Measurements from ENCODE around the gene WDR36.

DNA sequence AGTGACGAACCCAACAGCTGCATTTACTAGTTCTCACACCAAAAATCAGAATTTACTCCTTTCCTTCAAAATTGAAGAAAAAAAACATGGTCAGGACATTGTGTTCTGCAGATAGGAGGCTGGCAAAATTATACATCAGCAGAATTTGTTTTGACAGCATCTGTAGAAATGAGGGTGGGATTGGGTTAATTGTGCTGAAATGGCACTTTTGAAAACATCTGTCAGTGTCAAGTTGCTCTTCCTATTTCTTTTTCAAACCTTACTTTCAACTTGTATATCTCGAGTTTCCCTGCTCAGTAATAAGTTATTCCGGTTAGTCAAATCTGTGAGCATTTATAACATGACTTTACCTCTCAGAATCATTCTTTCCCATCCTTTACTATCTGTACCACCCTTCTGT is 19.8 kb downstream of the WDR36 start:
- no peak for TF ChIP-seq GATA2 (IDR thresholded peaks at IDR 0.05; ENCODE audit: low read depth, low read length)
- no peak for TF ChIP-seq GATA3 (IDR thresholded peaks at IDR 0.05; ENCODE audit: low read depth, low read length)

Measured in SH-SY5Y (cell line).